ENCODE results near the gene PLA2G2E. TPM values are rescaled to one million over a fixed set of nuclear protein-coding genes. Genes with fewer than 3 reads are reported as not detected.
A peak's percentile ranks its signal among the peaks of the same experiment; 100 is the strongest.

The PLA2G2E gene
- total and polyA plus RNA-seq, 2 experiments from 2014 or later, result not detected

- H3K4me1 ChIP-seq (ENCODE audit: insufficient read depth), result peaks cover 3% of the 10 kb centered on the region
- no peak for DNase-seq (ENCODE audit: low spot score)
- no peak overlapping the region for H3K27ac ChIP-seq
- WGBS (ENCODE audit: low lambda C conversion rate, missing lambda C conversion rate), result 96% methylated on average over 13 of the region's 19 CpGs
- H3K4me2 ChIP-seq, result no peak overlapping the region
- no peaks in the 10 kb centered on the region for H3K79me2 ChIP-seq
- no peak overlapping the region for H2AFZ ChIP-seq
- no peaks in the 10 kb centered on the region for H3K36me3 ChIP-seq (replicated peaks; ENCODE audit: insufficient read depth, low read depth)
- H3K9me3 ChIP-seq (ENCODE audit: low read depth), result no peaks in the 10 kb centered on the region
- H3K27me3 ChIP-seq, result no peaks in the 10 kb centered on the region
- H4K20me1 ChIP-seq (ENCODE audit: insufficient read depth, poor library complexity, severe bottlenecking), result no peaks in the 10 kb centered on the region
- no peaks in the 10 kb centered on the region for H3K9me2 ChIP-seq (replicated peaks; ENCODE audit: insufficient read depth)
- H3K4me3 ChIP-seq, result no peak overlapping the region
- TF ChIP-seq EZH2phosphoT487 (IDR thresholded peaks at IDR 0.05; ENCODE audit: low read depth, severe bottlenecking, unreplicated experiment) (no peak), EZH2 (IDR thresholded peaks at IDR 0.05; ENCODE audit: borderline replicate concordance) (no peak)
- TF ChIP-seq, protein P1, sequence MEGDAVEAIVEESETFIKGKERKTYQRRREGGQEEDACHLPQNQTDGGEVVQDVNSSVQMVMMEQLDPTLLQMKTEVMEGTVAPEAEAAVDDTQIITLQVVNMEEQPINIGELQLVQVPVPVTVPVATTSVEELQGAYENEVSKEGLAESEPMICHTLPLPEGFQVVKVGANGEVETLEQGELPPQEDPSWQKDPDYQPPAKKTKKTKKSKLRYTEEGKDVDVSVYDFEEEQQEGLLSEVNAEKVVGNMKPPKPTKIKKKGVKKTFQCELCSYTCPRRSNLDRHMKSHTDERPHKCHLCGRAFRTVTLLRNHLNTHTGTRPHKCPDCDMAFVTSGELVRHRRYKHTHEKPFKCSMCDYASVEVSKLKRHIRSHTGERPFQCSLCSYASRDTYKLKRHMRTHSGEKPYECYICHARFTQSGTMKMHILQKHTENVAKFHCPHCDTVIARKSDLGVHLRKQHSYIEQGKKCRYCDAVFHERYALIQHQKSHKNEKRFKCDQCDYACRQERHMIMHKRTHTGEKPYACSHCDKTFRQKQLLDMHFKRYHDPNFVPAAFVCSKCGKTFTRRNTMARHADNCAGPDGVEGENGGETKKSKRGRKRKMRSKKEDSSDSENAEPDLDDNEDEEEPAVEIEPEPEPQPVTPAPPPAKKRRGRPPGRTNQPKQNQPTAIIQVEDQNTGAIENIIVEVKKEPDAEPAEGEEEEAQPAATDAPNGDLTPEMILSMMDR (IDR thresholded peaks at IDR 0.05; ENCODE audit: poor library complexity), result no peak
These were observed 3.2 kb downstream of the PLA2G2E start for GRCh38 chr1:19920132-19920710.

GRCh38 chr1:19918057-19918456, 5.4 kb downstream of the PLA2G2E start:
- no peaks in the 10 kb centered on the region for H4K20me1 ChIP-seq (ENCODE audit: insufficient read depth, poor library complexity, severe bottlenecking)
- no peaks in the 10 kb centered on the region for H3K79me2 ChIP-seq
- no peaks in the 10 kb centered on the region for H3K27me3 ChIP-seq
- H3K4me3 ChIP-seq, result no peak overlapping the region
- H3K4me2 ChIP-seq, result no peak overlapping the region
- WGBS (ENCODE audit: low lambda C conversion rate, missing lambda C conversion rate), result 20% methylated on average over 6 of the region's 6 CpGs
- H3K27ac ChIP-seq, result no peak overlapping the region
- TF ChIP-seq, protein P1 (IDR thresholded peaks at IDR 0.05; ENCODE audit: poor library complexity), result peak; percentile 92
- TF ChIP-seq EZH2 (IDR thresholded peaks at IDR 0.05; ENCODE audit: borderline replicate concordance), result no peak
- H3K9me3 ChIP-seq (ENCODE audit: low read depth), result no peaks in the 10 kb centered on the region
- peak; percentile 93 for DNase-seq (ENCODE audit: low spot score)
- H2AFZ ChIP-seq, result no peak overlapping the region
- H3K36me3 ChIP-seq (replicated peaks; ENCODE audit: insufficient read depth, low read depth), result no peaks in the 10 kb centered on the region
- H3K9me2 ChIP-seq (replicated peaks; ENCODE audit: insufficient read depth), result no peaks in the 10 kb centered on the region
- H3K4me1 ChIP-seq (ENCODE audit: insufficient read depth), result peaks cover 3% of the 10 kb centered on the region

- Histone ChIP-seq H3K27me3 (no peaks in the 10 kb centered on the region), H3K4me1 (ENCODE audit: insufficient read depth) (no peaks in the 10 kb centered on the region), H3K4me3 (no peak overlapping the region), H2AFZ (no peak overlapping the region), H3K9me3 (ENCODE audit: low read depth) (no peaks in the 10 kb centered on the region), H3K9me2 (replicated peaks; ENCODE audit: insufficient read depth) (no peaks in the 10 kb centered on the region), H3K4me2 (no peak overlapping the region), H3K79me2 (no peaks in the 10 kb centered on the region), H4K20me1 (ENCODE audit: insufficient read depth, poor library complexity, severe bottlenecking) (no peaks in the 10 kb centered on the region), H3K27ac (no peak overlapping the region), H3K36me3 (replicated peaks; ENCODE audit: insufficient read depth, low read depth) (peaks cover 4% of the 10 kb centered on the region)
- no peak for DNase-seq (ENCODE audit: low spot score)
- 92% methylated on average over 2 of the region's 3 CpGs for WGBS (ENCODE audit: low lambda C conversion rate, missing lambda C conversion rate)
- TF ChIP-seq, protein P1 (IDR thresholded peaks at IDR 0.05; ENCODE audit: poor library complexity), result no peak
- no peak for TF ChIP-seq EZH2phosphoT487 (IDR thresholded peaks at IDR 0.05; ENCODE audit: low read depth, severe bottlenecking, unreplicated experiment)
- no peak for TF ChIP-seq EZH2 (IDR thresholded peaks at IDR 0.05; ENCODE audit: borderline replicate concordance)
These were observed 12.8 kb downstream of the PLA2G2E start for GRCh38 chr1:19910650-19911049.
